Cardiac muscle cell (in vitro differentiated cells and primary cell): ENCODE results near the gene GNAZ. TPM values are rescaled to one million over a fixed set of nuclear protein-coding genes. Genes with fewer than 3 reads are reported as not detected.

ENCODE experiments used
- DNase-seq, 2 donors: peaks; one replicate each; pipeline versions ENCODE4 v3.0.0 to v3.0.0-alpha.2; 2010 to 2017; ENCODE audit warnings: low read depth in 1 of 2, low spot score in 1 of 2
- H3K27ac ChIP-seq: fragments of 200-600 bp; sonication (generic); 2 replicates; pipeline ENCODE4 v1.5.1; 2016
- H3K27me3 ChIP-seq: fragments of 200-600 bp; sonication (generic); 2 replicates; pipeline ENCODE4 v1.6.0; 2016; ENCODE audit warnings: control low read depth
- H3K36me3 ChIP-seq: fragments of 200-600 bp; sonication (generic); 2 replicates; pipeline ENCODE4 v1.5.1; 2016; ENCODE audit warnings: control low read depth
- H3K4me1 ChIP-seq: fragments of 200-600 bp; sonication (generic); 2 replicates; pipeline ENCODE4 v1.8.1; 2017; ENCODE audit warnings: low read depth, mild to moderate bottlenecking, mixed run types
- H3K4me3 ChIP-seq: fragments of 200-600 bp; sonication (generic); 2 replicates; pipeline ENCODE4 v1.5.1; 2016; ENCODE audit warnings: mild to moderate bottlenecking
- H3K9me3 ChIP-seq: fragments of 200-600 bp; sonication (generic); 2 replicates; pipeline ENCODE4 v1.5.1; 2017; ENCODE audit warnings: low read depth, mild to moderate bottlenecking, control low read depth
- polyA plus RNA-seq: library from polyadenylated mRNA; unstranded; fragments of >200 nt; fragmentation: Nextera tagmentation; extraction: Ambion mirVana; gene quantifications from 2 replicates; pipeline ENCODE4 v1.2.1, GENCODE V29; 2016
- total RNA-seq: library from RNA; depleted of rRNA; stranded (reverse); fragments of >200 nt; gene quantifications from 2 replicates; pipeline ENCODE4 v1.2.3, GENCODE V29; 2016
- TF ChIP-seq, protein P1 (sequence below): IDR thresholded peaks from 2 replicates; pipeline ENCODE4 v1.5.1; 2012; ENCODE audit warnings: low read depth, mild to moderate bottlenecking, low read length

The GNAZ gene
- total and polyA plus RNA-seq, 2 experiments from 2014 or later: 1.8 to 3.7 TPM

DNA sequence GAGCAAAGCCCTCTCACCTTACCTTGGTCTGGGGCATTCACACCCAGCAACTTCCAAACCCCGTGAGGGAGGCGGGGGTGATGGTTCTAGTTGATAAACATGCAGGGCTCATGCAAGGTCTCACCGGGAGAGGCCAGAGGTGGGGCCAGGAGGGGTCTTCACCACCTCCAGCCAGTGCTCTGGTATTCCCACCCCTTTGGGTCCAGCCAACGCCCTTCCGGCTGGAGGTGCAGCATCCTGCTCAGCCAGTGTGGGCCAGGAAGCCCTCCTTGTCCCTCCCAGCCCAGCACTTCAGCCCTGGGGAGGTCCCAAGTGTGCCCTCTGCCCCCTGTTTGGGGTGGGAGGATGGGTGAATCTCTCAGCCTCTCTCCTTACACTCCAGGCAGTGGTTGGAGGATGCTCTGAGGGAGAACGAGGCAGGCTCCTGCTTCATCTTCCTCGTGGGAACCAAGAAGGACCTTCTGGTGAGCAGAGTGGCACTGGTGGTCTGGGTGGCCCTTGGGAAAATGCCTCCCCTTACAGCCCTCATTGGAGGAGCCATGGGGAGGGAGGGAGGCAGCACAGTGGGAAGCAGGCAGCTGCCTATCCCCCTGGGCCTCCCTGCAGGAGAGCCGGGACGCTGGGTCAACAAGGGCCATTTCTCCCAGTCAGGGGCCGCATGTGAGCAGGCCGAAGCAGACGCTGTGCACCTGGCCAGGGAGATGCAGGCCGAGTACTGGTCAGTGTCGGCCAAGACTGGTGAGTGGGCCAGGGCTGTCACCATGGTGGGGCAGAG is 88.4 kb downstream of the GNAZ start:
- no peaks in the 10 kb centered on the region for H3K27me3 ChIP-seq
- TF ChIP-seq, protein P1, sequence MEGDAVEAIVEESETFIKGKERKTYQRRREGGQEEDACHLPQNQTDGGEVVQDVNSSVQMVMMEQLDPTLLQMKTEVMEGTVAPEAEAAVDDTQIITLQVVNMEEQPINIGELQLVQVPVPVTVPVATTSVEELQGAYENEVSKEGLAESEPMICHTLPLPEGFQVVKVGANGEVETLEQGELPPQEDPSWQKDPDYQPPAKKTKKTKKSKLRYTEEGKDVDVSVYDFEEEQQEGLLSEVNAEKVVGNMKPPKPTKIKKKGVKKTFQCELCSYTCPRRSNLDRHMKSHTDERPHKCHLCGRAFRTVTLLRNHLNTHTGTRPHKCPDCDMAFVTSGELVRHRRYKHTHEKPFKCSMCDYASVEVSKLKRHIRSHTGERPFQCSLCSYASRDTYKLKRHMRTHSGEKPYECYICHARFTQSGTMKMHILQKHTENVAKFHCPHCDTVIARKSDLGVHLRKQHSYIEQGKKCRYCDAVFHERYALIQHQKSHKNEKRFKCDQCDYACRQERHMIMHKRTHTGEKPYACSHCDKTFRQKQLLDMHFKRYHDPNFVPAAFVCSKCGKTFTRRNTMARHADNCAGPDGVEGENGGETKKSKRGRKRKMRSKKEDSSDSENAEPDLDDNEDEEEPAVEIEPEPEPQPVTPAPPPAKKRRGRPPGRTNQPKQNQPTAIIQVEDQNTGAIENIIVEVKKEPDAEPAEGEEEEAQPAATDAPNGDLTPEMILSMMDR: no peak

DNA sequence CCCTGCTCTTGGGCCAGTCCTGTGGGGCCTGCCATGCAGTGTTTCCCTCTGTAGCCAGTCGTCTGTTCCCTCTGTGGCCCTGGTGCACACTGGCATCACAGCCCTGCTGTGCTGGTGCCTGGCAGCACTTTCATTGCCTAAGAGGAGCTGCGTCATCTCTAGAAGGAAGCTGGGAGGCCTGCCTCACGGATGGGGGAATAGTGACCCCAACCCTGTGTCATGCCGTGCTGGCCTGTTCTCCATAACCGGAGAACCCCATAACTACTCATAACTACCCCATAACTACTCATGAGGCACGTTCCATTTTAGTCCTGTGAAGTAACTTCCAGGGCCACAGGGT is 88.9 kb downstream of the GNAZ start:
- Histone ChIP-seq H3K9me3 (no peaks in the 10 kb centered on the region), H3K36me3 (no peaks in the 10 kb centered on the region), H3K27ac (no peak overlapping the region), H3K27me3 (no peaks in the 10 kb centered on the region), H3K4me3 (no peak overlapping the region), H3K4me1 (no peaks in the 10 kb centered on the region)
- TF ChIP-seq, protein P1: no peak
- no peak for DNase-seq

More for the DNA sequence above, 88.4 kb downstream of the GNAZ start:
- Histone ChIP-seq H3K9me3 (no peaks in the 10 kb centered on the region), H3K4me3 (no peak overlapping the region), H3K36me3 (no peaks in the 10 kb centered on the region), H3K27ac (no peak overlapping the region), H3K4me1 (no peaks in the 10 kb centered on the region)
- DNase-seq: no peak

DNA sequence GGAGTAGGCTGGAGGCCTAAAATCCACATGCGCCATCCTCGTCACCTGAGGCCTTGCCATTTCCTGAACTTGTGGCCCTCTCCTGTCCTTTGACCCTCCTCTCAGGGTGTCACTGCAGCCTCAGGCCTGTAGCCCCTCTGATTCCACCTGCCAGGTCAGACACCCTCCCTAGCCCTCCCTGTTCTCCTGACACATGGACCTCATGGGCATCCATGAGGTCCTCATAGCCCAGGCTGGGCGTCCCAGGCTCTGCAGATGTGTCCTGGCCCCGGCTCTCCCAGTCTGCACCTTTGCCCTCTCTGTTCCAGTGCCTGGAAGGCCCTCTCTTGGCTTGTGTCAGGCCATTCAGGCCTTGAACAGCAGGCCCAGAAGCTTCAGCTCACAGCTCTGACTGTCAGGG is 90.7 kb downstream of the GNAZ start:
- Histone ChIP-seq H3K36me3 (no peaks in the 10 kb centered on the region), H3K4me3 (no peak overlapping the region), H3K9me3 (no peaks in the 10 kb centered on the region), H3K27ac (no peak overlapping the region), H3K27me3 (no peaks in the 10 kb centered on the region), H3K4me1 (no peaks in the 10 kb centered on the region)
- no peak for DNase-seq
- TF ChIP-seq, protein P1: no peak

DNA sequence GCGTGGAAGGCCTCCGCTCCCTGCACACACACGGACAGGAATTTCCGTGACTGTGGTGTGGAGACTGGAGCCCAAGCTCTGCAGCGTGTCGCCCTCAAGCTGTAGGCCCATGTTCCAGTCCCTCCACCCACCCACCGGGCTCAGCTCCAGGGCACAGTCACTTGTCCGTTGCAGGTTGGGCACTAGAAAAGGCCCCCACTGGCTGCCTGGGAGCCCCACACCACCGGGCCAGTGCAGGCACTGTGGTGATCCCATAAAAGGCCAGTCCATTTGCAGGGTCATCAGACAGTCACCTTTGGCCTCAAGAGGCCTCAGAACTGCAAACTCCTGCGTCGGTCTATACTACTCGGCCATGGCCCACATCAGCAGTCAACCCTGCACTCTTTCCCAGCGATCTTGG is 91.3 kb downstream of the GNAZ start:
- Histone ChIP-seq H3K9me3 (no peaks in the 10 kb centered on the region), H3K4me3 (no peak overlapping the region), H3K27me3 (no peaks in the 10 kb centered on the region), H3K4me1 (no peaks in the 10 kb centered on the region), H3K36me3 (no peaks in the 10 kb centered on the region), H3K27ac (no peak overlapping the region)
- no peak for DNase-seq
- TF ChIP-seq, protein P1: no peak

DNA sequence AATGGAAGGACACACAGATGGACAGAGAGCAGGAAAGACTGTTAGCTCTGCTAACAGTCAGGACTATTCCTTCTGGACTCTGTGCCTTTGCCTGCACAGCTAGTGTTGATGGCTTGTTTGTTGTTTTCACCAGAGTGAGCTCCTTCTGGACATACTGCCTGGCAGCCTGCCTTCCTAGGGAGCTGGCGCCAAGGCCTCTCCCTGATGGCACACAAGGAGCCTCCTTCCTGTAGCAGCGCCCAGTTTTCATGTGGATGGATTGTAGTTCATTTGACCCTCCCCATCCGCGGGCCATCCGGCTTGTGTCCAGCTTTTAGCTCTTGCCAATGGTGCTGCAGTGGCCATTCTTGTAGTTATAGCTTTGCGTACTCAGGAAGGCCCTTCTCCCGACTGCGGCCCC is 93.3 kb downstream of the GNAZ start:
- no peaks in the 10 kb centered on the region for H3K36me3 ChIP-seq
- H3K27me3 ChIP-seq: no peaks in the 10 kb centered on the region
- no peaks in the 10 kb centered on the region for H3K9me3 ChIP-seq
- no peak overlapping the region for H3K27ac ChIP-seq
- H3K4me3 ChIP-seq: no peak overlapping the region
- DNase-seq: no peak
- TF ChIP-seq, protein P1: no peak
- H3K4me1 ChIP-seq: no peaks in the 10 kb centered on the region
